DOHH2 (cell line): ENCODE measurements around the gene ATG16L1.
A peak's percentile ranks its signal among the peaks of the same experiment; 100 is the strongest.

Experiments used
- H3F3A ChIP-seq: fragments of 200-600 bp; sonication (generic), shearing (Covaris generic); 2 replicates; pipeline ENCODE4 v1.6.0; 2016; ENCODE audit warnings: antibody characterized with exemption, mild to moderate bottlenecking; ENCODE audit not compliant: control insufficient read depth, insufficient read depth
- H3K27ac ChIP-seq: fragments of 200-600 bp; sonication (generic); 2 replicates; pipeline ENCODE4 v1.5.1; 2014; ENCODE audit warnings: low read depth, mild to moderate bottlenecking, low read length, moderate library complexity
- H3K27me3 ChIP-seq: fragments of 200-600 bp; sonication (generic); 2 replicates; pipeline ENCODE4 v1.6.1; 2014; ENCODE audit warnings: mild to moderate bottlenecking, low read length, mixed read lengths; ENCODE audit not compliant: control insufficient read depth
- H3K36me3 ChIP-seq: fragments of 200-600 bp; sonication (generic); 2 replicates; pipeline ENCODE4 v1.6.1; 2014; ENCODE audit warnings: mild to moderate bottlenecking, low read length, moderate library complexity, mixed read lengths; ENCODE audit not compliant: control insufficient read depth
- H3K4me1 ChIP-seq: fragments of 200-600 bp; sonication (generic); 2 replicates; pipeline ENCODE4 v1.6.1; 2014; ENCODE audit warnings: mild to moderate bottlenecking, low read length, mixed read lengths; ENCODE audit not compliant: control insufficient read depth
- H3K4me2 ChIP-seq: fragments of 200-600 bp; sonication (generic); 2 replicates; pipeline ENCODE4 v1.6.0; 2014; ENCODE audit warnings: mild to moderate bottlenecking, low read length, moderate library complexity
- H3K4me3 ChIP-seq: fragments of 200-600 bp; sonication (generic); 2 replicates; pipeline ENCODE4 v1.5.1; 2014; ENCODE audit warnings: mild to moderate bottlenecking, low read length, mixed read lengths
- H3K79me2 ChIP-seq: fragments of 200-600 bp; sonication (generic); 2 replicates; pipeline ENCODE4 v1.6.1; 2014; ENCODE audit warnings: mild to moderate bottlenecking, low read length, mixed read lengths; ENCODE audit not compliant: control insufficient read depth
- H3K9me2 ChIP-seq: fragments of 200-600 bp; sonication (generic); replicated peaks from 2 replicates; pipeline ENCODE4 v1.6.1; 2014; ENCODE audit warnings: mild to moderate bottlenecking, low read length, mixed read lengths; ENCODE audit not compliant: control insufficient read depth
- H3K9me3 ChIP-seq: fragments of 200-600 bp; sonication (generic); 2 replicates; pipeline ENCODE4 v1.6.1; 2014; ENCODE audit warnings: antibody characterized with exemption, low read length, mixed read lengths; ENCODE audit not compliant: control insufficient read depth, insufficient read depth
- H4K20me1 ChIP-seq: fragments of 200-600 bp; sonication (generic); 2 replicates; pipeline ENCODE4 v1.6.0; 2014; ENCODE audit warnings: low read depth, mild to moderate bottlenecking, antibody characterized with exemption, low read length, moderate library complexity; ENCODE audit not compliant: control insufficient read depth, insufficient read depth
- CTCF ChIP-seq: fragments of 200-600 bp; sonication (generic); IDR thresholded peaks from one replicate; pipeline ENCODE4 v1.5.1; 2014; ENCODE audit warnings: antibody characterized with exemption, mild to moderate bottlenecking, low read depth, low read length; ENCODE audit not compliant: poor library complexity, severe bottlenecking
- EZH2phosphoT487 ChIP-seq: fragments of 200-600 bp; sonication (generic); IDR thresholded peaks from 2 replicates; pipeline ENCODE4 v1.6.1; 2017; ENCODE audit warnings: borderline replicate concordance, mild to moderate bottlenecking, antibody characterized with exemption, low read length, moderate library complexity, mixed read lengths

Gene ATG16L1

GRCh38 chr2:233226511-233227031 lies 24.9 kb upstream of the ATG16L1 start:
- no peaks in the 10 kb centered on the region for H4K20me1 ChIP-seq
- TF ChIP-seq CTCF: no peak
- no peak for TF ChIP-seq EZH2phosphoT487
- peak overlapping the region; percentile 39 for H3K4me2 ChIP-seq
- no peaks in the 10 kb centered on the region for H3K27me3 ChIP-seq
- no peak overlapping the region for H3K27ac ChIP-seq
- peaks cover 51% of the 10 kb centered on the region for H3K4me1 ChIP-seq
- H3K4me3 ChIP-seq: peak overlapping the region; percentile 19
- no peaks in the 10 kb centered on the region for H3K9me3 ChIP-seq
- H3K36me3 ChIP-seq: no peaks in the 10 kb centered on the region
- H3K9me2 ChIP-seq: no peaks in the 10 kb centered on the region
- 0 out of 2 replicates have a peak, but pooled peaks cover 7% of the 10 kb centered on the region for H3F3A ChIP-seq
- H3K79me2 ChIP-seq: no peaks in the 10 kb centered on the region

GRCh38 chr2:233227346-233227978 lies 24.0 kb upstream of the ATG16L1 start:
- H3K27ac ChIP-seq: no peak overlapping the region
- H3K36me3 ChIP-seq: no peaks in the 10 kb centered on the region
- no peak overlapping the region for H3K4me2 ChIP-seq

GRCh38 chr2:233228376-233228775 lies 23.1 kb upstream of the ATG16L1 start:
- H3K9me2 ChIP-seq: no peaks in the 10 kb centered on the region
- no peaks in the 10 kb centered on the region for H3K27me3 ChIP-seq
- peaks cover 38% of the 10 kb centered on the region for H3K4me1 ChIP-seq
- no peaks in the 10 kb centered on the region for H3K9me3 ChIP-seq
- H4K20me1 ChIP-seq: no peaks in the 10 kb centered on the region
- no peaks in the 10 kb centered on the region for H3K36me3 ChIP-seq
- no peaks in the 10 kb centered on the region for H3K79me2 ChIP-seq
- H3F3A ChIP-seq: 0 out of 2 replicates have a peak, but pooled peaks cover 7% of the 10 kb centered on the region
- TF ChIP-seq EZH2phosphoT487: no peak
- no peak for TF ChIP-seq CTCF
- H3K4me3 ChIP-seq: no peak overlapping the region
- no peak overlapping the region for H3K4me2 ChIP-seq
- no peak overlapping the region for H3K27ac ChIP-seq

More at GRCh38 chr2:233227346-233227978, 24.0 kb upstream of the ATG16L1 start:
- Histone ChIP-seq H3K4me3 (no peak overlapping the region), H3K79me2 (no peaks in the 10 kb centered on the region), H3K9me3 (no peaks in the 10 kb centered on the region), H3K4me1 (peaks cover 47% of the 10 kb centered on the region), H3K27me3 (no peaks in the 10 kb centered on the region), H4K20me1 (no peaks in the 10 kb centered on the region), H3K9me2 (no peaks in the 10 kb centered on the region), H3F3A (0 out of 2 replicates have a peak, but pooled peaks cover 7% of the 10 kb centered on the region)
- TF ChIP-seq EZH2phosphoT487 (no peak), CTCF (no peak)
